Measurements from ENCODE around the gene ASTL.

Gene ASTL

DNA sequence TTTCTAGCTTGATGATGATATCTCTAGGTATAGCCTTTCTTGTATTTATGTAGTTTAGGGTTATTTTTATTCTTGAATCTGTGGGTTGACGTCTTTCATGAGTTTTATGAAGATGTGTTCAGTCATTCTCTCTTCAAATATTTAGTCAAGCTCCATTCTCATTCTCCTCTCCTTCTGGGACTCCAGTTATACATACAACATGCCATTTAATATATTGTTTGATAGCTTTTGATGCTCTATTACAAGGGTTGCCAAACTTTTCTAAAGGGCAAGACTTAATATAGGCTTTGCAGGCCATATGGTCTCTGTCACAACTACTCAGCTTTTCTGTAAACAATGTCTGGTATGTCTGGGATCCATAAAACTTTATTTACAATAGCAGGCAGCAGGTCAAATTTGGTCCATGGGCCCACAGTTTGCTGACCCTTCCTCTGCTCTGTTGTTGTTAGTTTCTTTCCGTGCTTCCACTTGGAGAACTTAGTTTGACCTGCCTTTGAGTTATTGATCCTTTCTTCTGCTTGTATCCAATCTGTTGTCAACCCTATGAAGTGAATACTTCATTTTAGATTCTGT lies 63.0 kb downstream of the ASTL start:
- no peak for DNase-seq

DNA sequence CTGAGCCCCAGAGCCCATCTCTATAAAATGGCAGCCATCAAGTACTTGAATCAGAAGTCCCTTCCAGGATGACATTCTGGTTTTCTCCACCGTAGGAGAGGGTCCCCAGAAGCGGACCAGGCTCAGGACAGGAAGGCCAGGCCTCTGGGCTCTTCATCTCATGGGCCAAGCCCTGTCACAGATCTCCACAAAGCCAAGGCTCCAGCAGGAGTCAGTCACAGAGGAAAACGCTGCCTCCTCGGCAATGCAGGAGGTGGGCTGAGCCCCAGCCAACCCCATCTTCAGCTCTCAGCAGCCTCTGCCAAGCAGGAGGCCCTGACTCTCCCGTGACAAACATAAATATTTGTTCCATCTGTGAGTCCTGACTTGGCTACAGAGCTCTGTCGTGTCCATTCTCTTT lies 64.1 kb downstream of the ASTL start:
- no peak for DNase-seq

DNA sequence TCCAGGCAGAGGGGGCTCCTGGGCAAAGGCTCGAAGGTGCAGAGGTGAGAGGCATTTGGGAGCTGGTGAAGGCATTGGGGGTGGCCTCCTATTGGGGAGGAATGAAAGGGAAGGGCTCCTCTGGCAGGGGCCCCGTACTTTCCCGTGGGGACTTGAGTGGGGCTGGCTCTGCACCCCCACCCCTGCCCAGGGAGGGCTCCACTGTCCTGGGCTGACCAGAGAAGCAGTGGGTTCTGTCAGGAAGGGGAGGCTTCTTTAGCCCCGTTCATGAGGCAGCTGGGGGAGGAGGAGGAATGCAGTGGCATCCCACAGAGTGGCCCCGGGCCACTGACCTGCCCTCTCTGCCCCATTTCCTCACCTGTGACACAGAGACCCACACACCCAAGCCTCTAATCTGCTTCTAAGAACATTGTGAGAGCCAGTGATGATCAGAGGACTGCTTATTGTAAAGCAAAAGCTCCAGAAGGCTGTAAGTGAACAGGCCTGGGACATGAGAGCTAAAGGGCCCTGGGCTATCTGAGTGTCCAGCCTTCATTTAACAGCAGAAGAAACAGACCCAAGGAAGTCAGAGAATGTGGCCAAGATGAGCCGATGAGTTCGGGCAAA lies 65.0 kb downstream of the ASTL start:
- no peak for DNase-seq
